ENCODE measurements around the gene SNTA1. TPM values are rescaled to one million over a fixed set of nuclear protein-coding genes. Genes with fewer than 3 reads are reported as not detected.
"Not testable (repeated sequence)": the region's sequence is repeated elsewhere in the genome, so short reads cannot be mapped to it uniquely, and the experiment has no call there.

SNTA1 gene
- polyA plus RNA-seq, 3 donors: 9.1 to 9.8 (median 9.6) TPM

DNA sequence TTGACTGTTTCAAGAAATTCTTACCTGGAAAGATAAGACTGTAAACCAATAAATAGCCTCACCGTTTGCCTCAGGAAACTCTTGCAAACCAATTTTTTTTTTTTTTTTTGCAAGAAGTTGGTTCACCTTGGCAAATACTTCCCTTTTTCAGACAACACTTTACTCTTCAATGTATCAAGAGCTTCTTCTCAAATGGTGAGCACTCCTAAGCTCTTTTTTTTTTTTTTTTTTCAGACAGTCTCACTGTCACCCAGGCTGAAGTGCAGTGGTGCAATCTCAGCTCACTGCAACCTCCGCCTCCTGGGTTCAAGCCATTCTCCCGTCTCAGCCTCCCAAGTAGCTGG is 22.7 kb upstream of the SNTA1 start:
- no peak for DNase-seq (ENCODE audit: low read depth in 3 of 3, low spot score in 2 of 3)

DNA sequence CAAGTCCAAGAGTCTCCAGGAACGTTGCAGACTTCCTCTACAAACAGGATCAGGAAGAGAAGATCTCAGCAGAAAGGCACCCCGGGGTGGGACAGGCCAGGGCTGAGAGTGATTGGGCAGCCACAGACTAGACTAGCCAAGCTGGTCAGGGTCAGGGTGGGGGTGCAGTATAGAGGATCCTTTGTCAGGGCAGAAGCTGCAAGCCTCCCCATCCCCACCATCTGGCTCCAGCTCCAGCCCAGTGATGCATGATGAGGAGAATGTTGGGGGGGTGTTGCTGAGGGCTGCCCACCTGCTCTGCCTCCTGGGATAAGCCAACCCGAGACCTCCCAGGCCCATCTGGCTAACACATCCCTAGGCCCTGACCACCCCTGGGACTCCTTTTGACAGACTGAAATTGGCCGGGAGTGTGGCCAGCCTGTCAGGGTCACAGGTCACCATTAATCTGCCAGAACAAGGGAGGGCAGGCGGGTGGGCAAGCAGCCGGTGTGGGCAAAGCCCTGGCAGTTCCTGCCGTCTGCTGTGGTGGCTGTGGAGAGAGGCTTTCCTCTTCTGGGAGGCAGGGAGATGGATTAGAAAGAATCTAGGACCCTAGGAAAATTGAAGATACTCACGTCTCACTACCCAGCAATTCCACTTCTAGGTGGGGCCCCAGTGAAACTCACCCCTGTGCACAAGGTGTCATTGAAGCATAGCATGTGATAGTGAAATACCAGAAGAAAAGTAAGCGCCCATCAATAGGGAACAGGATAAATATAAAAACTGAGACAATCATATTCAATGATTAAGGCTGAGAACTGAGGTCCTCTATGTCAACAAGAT is 22.1 kb upstream of the SNTA1 start:
- DNase-seq (ENCODE audit: low read depth in 3 of 3, low spot score in 2 of 3): no peak

DNA sequence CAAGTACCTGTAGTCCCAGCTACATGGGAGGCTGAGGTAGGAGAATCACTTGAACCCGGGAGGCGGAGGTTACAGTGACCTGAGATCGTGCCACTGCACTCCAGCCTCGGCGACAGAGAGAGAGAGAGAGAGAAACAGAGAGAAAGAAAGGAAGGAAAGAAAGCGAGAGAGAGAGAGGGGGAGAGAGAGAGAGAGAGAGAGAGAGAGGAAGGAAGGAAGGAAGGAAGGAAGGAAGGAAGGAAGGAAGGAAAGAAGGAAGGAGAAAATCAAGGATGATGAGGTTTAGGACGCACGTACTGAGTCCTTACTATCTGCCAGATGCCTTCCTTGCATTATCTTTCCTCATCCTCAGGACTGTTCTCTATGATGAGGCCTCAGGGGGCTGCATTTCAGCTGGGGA is 21.2 kb upstream of the SNTA1 start:
- not testable (repeated sequence) for DNase-seq (ENCODE audit: low read depth in 3 of 3, low spot score in 2 of 3)

DNA sequence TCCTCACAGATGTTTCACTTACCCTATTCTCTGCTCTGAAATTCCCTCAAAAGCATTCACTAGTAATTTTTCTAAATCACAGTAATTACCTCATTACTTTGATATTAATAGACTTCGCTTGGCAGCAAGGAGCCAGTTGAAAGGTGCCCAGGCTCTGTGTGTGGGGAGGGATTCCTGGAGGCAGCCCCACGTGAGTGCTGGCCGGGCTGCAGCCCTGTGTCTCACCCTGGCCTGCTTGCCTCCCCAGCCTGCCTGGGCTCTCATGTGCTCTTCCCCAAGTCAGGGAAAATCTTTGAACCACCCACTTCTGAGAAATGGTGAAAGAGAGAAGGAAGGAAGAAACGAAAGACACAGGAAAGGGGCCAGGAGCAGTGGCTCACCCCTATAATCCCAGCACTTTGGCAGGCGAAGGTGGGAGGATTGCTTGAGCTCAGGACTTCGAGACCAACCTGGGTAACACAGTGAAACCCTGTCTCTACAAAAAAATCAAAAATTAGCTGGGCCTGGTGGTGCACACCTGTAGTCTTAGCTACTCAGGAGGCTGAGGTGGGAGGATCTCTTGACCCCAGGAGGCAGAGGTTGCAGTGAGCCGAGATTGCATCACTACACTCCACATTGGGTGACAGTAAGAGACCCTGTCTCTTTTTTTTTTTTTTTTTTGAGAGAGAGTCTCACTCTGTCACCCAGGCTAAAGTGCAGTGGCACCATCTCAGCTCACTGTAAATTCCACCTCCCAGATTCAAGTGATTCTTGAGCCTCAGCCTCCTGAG is 20.0 kb upstream of the SNTA1 start:
- DNase-seq (ENCODE audit: low read depth in 3 of 3, low spot score in 2 of 3): no peak

DNA sequence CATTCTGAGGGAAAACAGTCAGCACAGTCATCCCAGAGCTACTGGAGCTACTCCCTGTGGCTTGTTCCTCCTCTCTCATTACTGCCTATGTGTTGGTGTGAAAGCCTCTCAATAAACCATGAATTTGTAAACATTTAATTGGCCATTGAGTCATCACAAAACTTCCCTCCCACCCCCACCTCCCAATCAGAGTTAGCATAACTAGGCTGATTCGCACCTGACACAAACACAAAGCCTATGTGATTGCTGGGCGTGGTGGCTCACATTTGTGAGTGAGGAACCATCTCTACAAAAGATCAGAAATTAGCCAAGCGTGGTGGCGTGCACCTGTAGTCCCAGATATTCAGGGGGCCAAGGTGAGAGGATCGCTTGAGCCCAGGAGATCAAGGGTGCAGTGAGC is 17.1 kb upstream of the SNTA1 start:
- DNase-seq (ENCODE audit: low read depth in 3 of 3, low spot score in 2 of 3): no peak

DNA sequence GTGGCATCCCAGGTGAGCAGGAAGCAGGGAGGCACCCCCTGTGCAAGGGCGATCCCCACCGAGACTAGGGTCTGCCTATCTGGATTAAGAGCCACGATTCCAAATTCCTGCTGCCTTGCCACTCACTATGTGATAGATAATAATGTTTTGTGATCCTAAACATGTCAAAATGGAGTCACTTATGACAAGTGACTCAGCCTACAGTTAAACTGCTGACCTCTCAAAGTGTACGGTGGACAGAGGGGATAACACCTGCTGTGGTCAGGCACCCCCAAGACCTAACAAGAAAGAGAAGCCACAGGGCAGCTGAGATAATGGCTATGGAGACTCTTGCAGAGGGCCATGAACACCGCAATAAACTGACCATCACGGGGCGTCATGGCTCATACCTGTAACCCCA is 16.0 kb upstream of the SNTA1 start:
- DNase-seq (ENCODE audit: low read depth in 3 of 3, low spot score in 2 of 3): no peak

DNA sequence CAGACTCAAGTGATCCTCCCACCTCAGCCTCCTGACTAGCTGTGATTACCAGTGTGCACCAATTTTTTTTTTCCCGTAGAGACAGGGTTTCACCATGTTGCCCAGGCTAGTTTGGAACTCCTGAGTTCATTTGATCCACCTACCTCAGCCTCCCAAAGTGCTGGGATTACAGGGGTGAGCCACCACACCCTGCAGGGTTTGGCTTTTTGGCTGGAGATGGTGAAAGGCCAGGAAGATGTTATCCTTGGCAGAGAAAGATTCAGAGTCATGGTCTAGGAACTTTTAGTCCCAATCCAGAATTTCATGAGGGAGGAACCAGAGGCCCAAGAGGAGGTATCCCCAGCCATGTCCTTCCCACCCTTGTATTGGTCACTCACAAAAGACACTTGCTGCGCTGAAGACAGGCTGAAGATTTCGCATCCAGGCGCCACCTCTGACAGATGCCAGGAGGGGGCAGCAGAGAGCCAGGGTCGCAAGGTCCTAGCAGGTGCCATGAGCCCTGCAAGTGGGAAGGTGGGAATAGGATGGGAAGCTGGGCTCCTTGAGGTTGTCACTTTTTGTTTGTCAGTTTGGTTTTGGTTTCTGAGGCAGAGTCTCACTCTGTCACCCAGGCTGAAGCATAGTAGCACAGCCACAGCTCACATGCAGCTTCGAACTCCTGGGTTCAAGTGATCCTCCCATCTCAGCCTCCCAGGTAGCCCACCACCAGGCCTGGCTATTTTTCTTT is 13.5 kb upstream of the SNTA1 start:
- DNase-seq (ENCODE audit: low read depth in 3 of 3, low spot score in 2 of 3): peak in 2 of 3 donors; percentile 66 to 75

DNA sequence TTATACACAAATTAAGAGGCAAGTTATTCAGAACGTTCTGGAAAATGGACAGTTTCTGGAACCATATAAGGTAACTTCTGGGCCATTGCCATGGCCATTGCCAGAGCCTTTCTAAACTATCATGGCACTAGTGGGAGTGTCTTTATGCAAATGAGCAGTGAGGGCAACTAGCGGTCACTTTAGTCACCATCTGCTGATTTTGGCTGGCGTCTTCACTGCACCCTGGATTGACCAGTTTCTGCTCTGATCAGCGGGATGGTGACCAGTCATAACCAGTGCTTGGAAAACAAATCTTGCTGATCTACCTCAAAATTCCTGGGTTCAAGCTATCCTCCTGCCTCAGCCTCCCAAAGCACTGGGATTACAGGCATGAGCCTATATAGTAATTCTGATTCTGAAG is 7.3 kb upstream of the SNTA1 start:
- no peak for DNase-seq (ENCODE audit: low read depth in 3 of 3, low spot score in 2 of 3)

DNA sequence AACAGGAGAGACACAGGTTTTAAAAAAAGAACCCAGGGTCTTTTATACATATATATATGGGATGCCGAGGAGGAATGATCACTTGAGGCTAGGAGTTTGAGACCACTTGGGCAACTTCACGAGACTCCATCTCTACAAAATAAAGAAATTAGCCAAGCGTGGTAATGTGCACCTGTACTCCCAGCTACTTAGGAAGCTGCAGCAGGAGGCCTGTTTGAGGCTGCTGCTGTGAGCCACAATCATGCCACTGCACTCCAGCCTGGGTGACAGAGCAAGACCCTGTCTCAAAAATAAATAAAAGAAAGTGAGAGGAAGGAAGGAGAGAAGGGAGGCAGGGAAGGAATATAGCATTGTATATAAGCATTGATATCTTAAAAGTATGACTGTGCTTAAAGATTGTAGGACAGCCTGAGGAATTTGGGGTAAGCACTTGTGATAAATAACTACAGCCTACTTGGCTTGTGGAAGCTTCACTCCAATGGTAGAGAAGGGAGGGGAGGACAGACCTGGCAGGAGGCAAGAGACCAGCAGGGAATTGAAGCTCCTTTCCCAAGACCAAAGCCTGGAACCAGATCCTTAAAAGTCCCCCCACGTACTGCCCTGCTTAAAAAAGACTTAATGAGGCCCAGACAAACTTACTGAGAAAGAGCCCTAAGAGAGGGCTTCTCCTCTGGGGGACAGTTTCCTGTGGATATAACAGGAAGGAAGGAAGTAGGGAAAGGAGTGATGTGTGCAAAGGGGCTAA is 2.5 kb upstream of the SNTA1 start:
- no peak for DNase-seq (ENCODE audit: low read depth in 3 of 3, low spot score in 2 of 3)

DNA sequence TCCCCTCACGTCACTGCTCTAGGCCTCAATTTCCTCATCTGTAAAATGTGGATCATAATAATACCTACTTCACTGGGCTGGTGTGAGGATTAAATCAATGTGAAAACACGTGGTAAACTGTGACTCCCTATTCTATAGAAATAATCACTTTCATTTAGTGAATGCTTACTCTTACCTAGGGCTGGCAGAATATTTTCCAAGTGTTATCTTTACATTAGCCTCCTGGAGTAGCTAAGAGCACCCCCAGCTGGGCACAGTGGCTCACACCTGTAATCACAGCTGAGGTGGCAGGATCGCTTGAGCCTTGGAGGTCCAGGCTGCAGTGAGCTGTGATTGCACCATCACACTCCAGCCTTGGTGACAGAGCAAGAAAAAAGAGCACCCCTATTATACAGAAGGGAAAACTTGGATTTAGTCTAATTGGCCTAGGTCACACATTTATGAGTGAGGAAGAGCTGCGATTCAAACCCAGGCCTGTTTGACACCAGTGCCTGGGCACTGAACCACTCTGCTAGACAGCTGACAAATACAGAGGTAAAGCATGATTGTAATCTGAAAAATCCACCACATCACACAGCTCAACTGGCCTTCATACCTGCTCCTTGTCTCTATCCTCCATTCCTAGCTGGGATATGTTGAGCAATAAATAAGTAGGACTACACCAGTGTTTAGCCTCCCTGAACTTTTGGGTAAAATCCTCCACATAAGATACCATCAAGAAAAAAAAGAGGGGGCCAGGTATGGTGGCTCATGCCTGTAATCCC is 1.4 kb upstream of the SNTA1 start:
- DNase-seq (ENCODE audit: low read depth in 3 of 3, low spot score in 2 of 3): no peak

DNA sequence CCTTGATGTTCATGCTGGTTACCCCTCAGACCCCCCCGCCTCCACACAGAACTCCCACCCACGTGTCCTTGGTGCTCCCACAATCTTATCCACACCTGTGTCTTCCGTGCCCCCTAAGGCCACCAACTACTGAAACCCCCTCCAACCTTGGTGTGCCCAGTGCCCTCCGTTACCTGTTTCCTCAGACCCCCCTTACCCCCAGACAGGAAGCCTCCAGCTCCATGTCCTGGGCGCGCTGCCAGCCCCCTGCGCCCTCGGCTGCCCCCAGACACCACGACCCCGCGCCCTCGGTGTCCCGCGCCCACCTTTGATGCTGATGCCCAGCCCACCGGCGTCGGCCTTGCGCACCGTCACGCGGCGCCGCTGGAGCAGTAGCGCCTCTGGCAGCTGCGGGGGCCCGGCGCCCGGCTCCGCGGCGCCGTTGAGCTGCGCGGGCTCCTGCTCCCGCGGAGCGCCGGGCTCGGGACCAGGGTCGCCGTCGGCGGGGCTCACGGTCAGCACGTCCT is 504 bp downstream of the SNTA1 start:
- DNase-seq (ENCODE audit: low read depth in 3 of 3, low spot score in 2 of 3): no peak

DNA sequence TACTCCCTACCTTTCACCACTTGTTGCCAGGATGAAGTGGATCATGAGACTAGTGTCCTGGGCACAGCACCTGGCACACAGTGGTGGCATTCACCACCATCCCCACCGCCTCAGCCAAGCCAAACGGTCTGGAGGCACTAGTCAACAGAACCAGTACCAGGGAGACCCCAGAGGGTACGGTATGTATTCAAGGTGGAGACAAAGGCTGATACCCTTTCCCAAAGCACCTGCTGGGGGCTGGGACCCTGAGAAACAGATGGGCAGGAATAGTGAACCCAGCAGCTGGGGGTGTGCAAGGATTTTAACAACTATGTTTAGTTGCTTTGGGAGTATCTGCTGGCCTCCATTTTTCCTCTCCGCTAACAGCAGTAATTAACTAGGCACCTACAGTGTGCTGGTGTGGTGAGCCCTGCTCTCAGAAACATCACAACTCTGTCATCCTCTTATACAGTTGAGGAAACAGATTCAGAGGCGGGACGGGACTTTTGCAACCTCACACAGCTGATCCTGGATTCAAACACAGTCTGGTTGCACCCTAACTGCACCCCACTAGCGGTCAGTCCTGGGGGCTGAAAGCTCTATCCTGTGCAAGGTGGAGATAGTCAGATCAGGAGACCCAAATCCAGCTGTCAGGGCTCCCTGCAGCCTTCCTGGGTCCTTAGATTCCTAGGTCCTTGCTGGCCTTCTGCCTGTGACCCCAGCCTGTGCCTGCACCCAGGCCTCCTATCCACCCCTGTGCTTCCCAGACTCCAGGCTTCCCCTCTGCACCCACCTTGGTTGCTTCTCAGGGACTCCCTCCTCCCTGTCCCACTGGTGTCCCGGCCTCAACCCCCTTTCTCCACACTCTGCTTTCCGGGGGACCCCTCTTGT is 1.2 kb downstream of the SNTA1 start:
- DNase-seq (ENCODE audit: low read depth in 3 of 3, low spot score in 2 of 3): no peak

DNA sequence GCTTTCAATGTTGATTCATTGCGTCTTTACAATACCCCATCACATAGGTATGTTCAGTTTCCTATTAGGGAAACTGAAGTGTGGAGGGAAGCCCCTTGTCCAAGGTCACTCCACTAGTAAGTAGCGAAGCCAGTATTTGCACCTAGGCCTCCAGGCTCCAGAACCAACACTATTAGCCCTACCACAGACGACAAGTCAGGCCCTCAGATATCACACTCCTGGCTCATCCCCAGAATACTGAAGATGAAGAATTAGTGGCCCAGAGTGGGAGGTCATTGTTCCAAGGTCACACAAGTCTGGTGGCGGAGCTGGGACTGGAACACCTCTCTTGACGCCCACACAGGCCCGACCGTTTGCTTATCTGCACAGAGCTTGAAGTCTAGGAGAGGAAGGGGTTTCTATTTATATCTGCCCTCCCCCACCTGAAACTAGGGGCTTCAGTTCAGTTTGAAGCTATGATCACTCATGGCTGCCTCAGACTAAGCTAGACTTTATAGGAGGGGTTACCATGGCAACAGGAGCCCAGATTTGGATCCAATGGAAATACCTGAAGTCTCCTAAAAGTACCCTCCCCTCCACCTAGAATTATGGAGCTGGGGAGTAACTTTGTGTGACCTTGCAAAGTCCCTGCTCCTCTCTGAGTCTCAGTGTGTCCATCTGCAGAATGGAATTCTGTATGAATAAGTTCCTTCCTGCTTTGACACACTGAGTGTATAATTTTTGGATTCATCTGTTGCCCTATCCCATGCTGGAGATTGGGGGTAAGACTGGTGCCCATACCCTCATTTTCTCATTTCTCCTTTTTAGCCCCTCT is 2.2 kb downstream of the SNTA1 start:
- no peak for DNase-seq (ENCODE audit: low read depth in 3 of 3, low spot score in 2 of 3)

DNA sequence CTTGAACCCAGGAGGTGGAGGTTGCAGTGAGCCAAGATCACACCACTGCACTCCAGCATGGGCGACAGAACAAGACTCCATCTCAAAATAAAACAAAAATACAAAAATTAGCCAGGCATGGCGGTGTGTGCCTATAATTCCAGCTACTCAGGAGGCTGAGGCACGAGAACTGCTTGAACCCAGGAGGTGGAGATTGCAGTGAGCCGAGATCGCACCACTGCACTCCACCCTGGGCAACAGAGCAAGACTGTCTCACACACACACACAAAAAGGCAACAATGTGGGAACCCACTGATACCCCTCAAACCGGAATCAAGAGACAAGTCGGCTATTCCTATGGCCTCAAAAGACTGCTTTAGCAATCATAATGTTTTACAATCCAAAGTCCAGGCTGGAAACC is 3.0 kb downstream of the SNTA1 start:
- not testable (repeated sequence) for DNase-seq (ENCODE audit: low read depth in 3 of 3, low spot score in 2 of 3)

DNA sequence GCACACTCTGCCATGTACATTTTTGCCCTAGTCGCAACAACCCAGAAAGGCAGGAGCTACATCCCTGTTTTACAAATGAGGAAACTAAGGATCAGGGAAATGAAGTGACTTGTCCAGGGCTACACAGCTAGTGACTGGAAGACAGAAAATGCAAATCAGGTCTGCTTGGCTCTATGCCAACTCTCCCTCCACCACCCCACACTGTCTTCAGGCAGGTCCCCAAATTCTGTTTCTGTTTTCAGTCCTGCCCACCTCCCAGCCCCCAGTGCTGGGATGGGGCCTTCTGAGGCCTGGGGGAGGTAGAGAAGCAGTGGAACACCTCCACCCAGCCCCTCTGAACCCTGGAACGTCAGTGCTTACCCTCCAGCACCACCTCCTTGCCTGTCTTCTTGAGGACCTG is 5.1 kb downstream of the SNTA1 start:
- DNase-seq (ENCODE audit: low read depth in 3 of 3, low spot score in 2 of 3): no peak

DNA sequence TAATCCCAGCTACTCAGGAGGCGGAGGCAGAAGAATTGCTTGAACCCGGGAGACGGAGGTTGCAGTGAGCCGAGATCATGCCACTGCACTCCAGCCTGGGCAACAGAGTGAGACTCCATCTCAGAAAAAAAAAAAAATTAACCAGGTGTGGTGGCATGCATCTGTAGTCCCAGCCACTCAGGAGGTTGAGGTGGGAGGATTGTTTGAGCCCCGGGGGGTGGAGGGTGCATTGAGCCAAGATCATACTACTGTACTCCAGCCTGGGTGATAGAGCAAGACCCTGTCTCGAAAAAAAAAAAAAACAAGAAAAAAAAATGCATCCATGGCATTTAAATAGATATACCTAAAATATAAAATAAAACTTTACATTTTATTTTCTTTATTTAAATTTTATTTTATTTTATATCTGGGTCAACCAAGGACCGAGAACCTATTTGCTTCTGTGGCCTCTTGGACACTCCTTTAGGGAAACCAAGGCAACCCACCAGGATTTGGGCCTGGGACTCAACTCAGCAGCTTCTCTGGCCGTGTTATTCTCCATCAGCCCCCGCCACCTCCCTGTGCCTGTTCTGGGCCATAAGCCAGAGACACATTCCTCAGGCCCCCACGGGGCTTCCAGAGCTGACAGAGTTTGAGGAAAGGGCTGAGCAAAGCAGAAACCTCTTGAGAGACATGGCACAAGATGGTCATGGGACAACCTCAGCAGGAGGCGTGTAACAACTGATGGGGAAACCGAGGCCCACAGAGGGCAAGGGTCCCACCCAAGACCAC is 6.2 kb downstream of the SNTA1 start:
- DNase-seq (ENCODE audit: low read depth in 3 of 3, low spot score in 2 of 3): no peak

DNA sequence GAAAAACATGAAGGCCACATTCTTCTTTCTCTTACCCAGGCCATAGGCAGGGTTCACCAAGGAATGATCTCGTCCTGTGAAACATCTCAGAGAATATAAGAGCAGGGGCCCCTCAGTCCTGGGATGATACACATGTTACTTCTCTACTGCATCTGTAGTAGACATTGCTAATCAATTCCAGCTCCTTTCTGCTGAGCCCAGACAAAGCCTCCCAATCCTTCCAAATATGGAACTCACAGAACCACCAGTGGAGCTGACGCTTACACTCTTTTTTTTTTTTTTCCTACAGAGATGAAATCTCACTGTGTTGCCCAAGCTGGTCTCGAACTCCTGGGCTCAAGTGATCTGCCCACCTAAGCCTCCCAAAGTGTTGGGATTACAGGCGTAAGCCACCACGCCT is 9.1 kb downstream of the SNTA1 start:
- no peak for DNase-seq (ENCODE audit: low read depth in 3 of 3, low spot score in 2 of 3)
